ENCODE data around the gene ANKFY1. TPM values are rescaled to one million over a fixed set of nuclear protein-coding genes. Genes with fewer than 3 reads are reported as not detected.

The ANKFY1 gene
- total RNA-seq, 1 experiment from 2014 or later: 38.9 TPM

GRCh38 chr17:4167786-4168185, 96.0 kb downstream of the ANKFY1 start:
- BruUV-seq (replicated peaks): no TSS peak
- H3K4me3 ChIP-seq (replicated peaks in 1 of 2; ENCODE audit: low read depth in 1 of 2, low read length in 2 of 2): no peak overlapping the region
- no peaks in the 10 kb centered on the region for H3K9me2 ChIP-seq (ENCODE audit: insufficient read depth)
- ChIA-PET POLR2A (no interaction called here), RAD21 (ENCODE audit: low non-redundant PET in 1 of 2, low total read pairs in 2 of 2, uncharacterized antibody in 2 of 2, unreplicated experiment in 2 of 2) (no interaction called here), CTCF (no interaction called here)
- ATAC-seq (no peak), DNase-seq (ENCODE audit: low read depth, low spot score) (no peak)
- no peak for TF ChIP-seq EZH2 (IDR thresholded peaks at IDR 0.05)
- no peak for TF ChIP-seq CBX3 (IDR thresholded peaks at IDR 0.05; ENCODE audit: low read depth)
- TF ChIP-seq EZH2phosphoT487 (IDR thresholded peaks at IDR 0.05; ENCODE audit: borderline replicate concordance): no peak
- TF ChIP-seq EGR1 (IDR thresholded peaks at IDR 0.05; ENCODE audit: low read depth): no peak
- no peak for TF ChIP-seq CEBPB (IDR thresholded peaks at IDR 0.05; ENCODE audit: low read depth)
- TF ChIP-seq MAX (IDR thresholded peaks at IDR 0.05): no peak
- no peak for TF ChIP-seq ATF3 (IDR thresholded peaks at IDR 0.05)
- no peak for TF ChIP-seq REST (IDR thresholded peaks at IDR 0.05; ENCODE audit: low read depth)
- TF ChIP-seq JUND (IDR thresholded peaks at IDR 0.05): no peak
- TF ChIP-seq ZNF274 (IDR thresholded peaks at IDR 0.05; ENCODE audit: low read depth, low read length): no peak
- TF ChIP-seq TCF7L2 (IDR thresholded peaks at IDR 0.05; ENCODE audit: borderline replicate concordance, extremely low read depth, insufficient read depth, insufficient read length): no peak
- TF ChIP-seq CTCF (IDR thresholded peaks at IDR 0.05 in 2 of 3, conservative IDR thresholded peaks at IDR 0.05 in 1 of 3; ENCODE audit: borderline replicate concordance in 1 of 3, insufficient read depth in 1 of 3, low read depth in 2 of 3, low read length in 2 of 3): no peak
- no peak for TF ChIP-seq ZFX (IDR thresholded peaks at IDR 0.05)
- TF ChIP-seq SIN3A (IDR thresholded peaks at IDR 0.05; ENCODE audit: low read depth): no peak
- TF ChIP-seq RAD21 (IDR thresholded peaks at IDR 0.05; ENCODE audit: low read depth): no peak
- TF ChIP-seq YY1 (IDR thresholded peaks at IDR 0.05; ENCODE audit: extremely low read depth, insufficient replicate concordance, low read depth, low read length): no peak
- no peak for TF ChIP-seq FOSL1 (IDR thresholded peaks at IDR 0.05; ENCODE audit: low read depth)
- no peak for TF ChIP-seq POLR2A (IDR thresholded peaks at IDR 0.05; ENCODE audit: borderline replicate concordance, extremely low read depth, insufficient read depth, insufficient read length)
- TF ChIP-seq ZBTB33 (IDR thresholded peaks at IDR 0.05; ENCODE audit: extremely low read depth, insufficient replicate concordance, low read length): no peak
- no peak for TF ChIP-seq POLR2AphosphoS5 (IDR thresholded peaks at IDR 0.05; ENCODE audit: low read depth, low read length)
- H4K20me1 ChIP-seq (ENCODE audit: insufficient read depth): no peaks in the 10 kb centered on the region
- H3K79me2 ChIP-seq (ENCODE audit: insufficient read depth, low read length): no peaks in the 10 kb centered on the region
- no peak overlapping the region for H2AFZ ChIP-seq (ENCODE audit: low read depth, low read length, poor library complexity, severe bottlenecking)
- no peaks in the 10 kb centered on the region for H3K27me3 ChIP-seq (ENCODE audit: insufficient read depth, low read length)
- H3K27ac ChIP-seq (ENCODE audit: low read depth, low read length): no peak overlapping the region
- H3K4me2 ChIP-seq (ENCODE audit: low read length): no peak overlapping the region
- H3K4me1 ChIP-seq (ENCODE audit: control insufficient read depth in 1 of 2, insufficient read depth in 2 of 2, low read length in 2 of 2): no peaks in the 10 kb centered on the region
- no peaks in the 10 kb centered on the region for H3K9me3 ChIP-seq (ENCODE audit: control insufficient read depth in 1 of 2, insufficient read depth in 1 of 2, low read depth in 1 of 2, low read length in 2 of 2)
- peaks cover 19 to 39% of the 10 kb centered on the region in 2 experiments for H3K36me3 ChIP-seq (ENCODE audit: control insufficient read depth in 1 of 2, insufficient read depth in 2 of 2, low read length in 2 of 2)
- intact Hi-C loops (cut with micrococcal nuclease): no loop called here
- no peak overlapping the region for H3K9ac ChIP-seq (ENCODE audit: low read length)

Data from HCT116 (cell line).